T-cell (primary cell): Measurements from ENCODE around the gene GFRAL. TPM values are rescaled to one million over a fixed set of nuclear protein-coding genes. Genes with fewer than 3 reads are reported as not detected.

ENCODE experiments used
- ATAC-seq, 4 experiments: fragments of 200-7000 bp in 3 of 4; fragments of 150-1000 bp in 1 of 4; cut with Tn5 transposase; replicated peaks in 1 of 4; 1 replicate in 3 of 4; 2 replicates in 1 of 4; pipeline ENCODE4 v1.10.0; 2021; ENCODE audit warnings: moderate library complexity in 3 of 4, mild to moderate bottlenecking in 2 of 4, moderate number of reproducible peaks in 1 of 4
- CTCF ChIA-PET, 2 donors: fragments of 300-600 bp; sonication (Branson Sonifier 250); formaldehyde crosslinking; loops; one replicate each; lab custom pipeline; 2022; ENCODE audit warnings: antibody characterized with exemption in 2 of 2; lab: Charles Lee
- POLR2A ChIA-PET, 2 donors: fragments of 300-600 bp; sonication (Branson Sonifier 250); formaldehyde crosslinking; loops; one replicate each; lab custom pipeline; 2022; ENCODE audit warnings: antibody characterized with exemption in 2 of 2; lab: Charles Lee
- DNase-seq, 35 experiments: peaks; one replicate each; pipeline versions ENCODE4 v3.0.0 to v3.0.0-alpha.2; 2013 to 2023
- H3K27ac ChIP-seq: one replicate; pipeline ENCODE4 v1.5.1; 2013; ENCODE audit warnings: low read length
- H3K27me3 ChIP-seq, 2 experiments: replicated peaks in 1 of 2; 1 replicate in 1 of 2; 2 replicates in 1 of 2; pipeline versions ENCODE4 v1.6.1 to v1.7.0; 2013; ENCODE audit warnings: low read length in 1 of 2, mixed read lengths in 1 of 2; ENCODE audit not compliant: control insufficient read depth in 2 of 2, insufficient read depth in 2 of 2; ENCODE audit errors: extremely low read depth in 1 of 2
- H3K36me3 ChIP-seq, 2 donors: 1 replicate in 1 of 2; 2 replicates in 1 of 2; pipeline versions ENCODE4 v1.6.1 to v1.7.0; 2013; ENCODE audit warnings: low read length in 1 of 2; ENCODE audit not compliant: control insufficient read depth in 2 of 2, insufficient read depth in 1 of 2; ENCODE audit errors: extremely low read depth in 1 of 2
- H3K4me1 ChIP-seq, 2 experiments: 1 replicate in 1 of 2; 2 replicates in 1 of 2; pipeline versions ENCODE4 v1.6.1 to v1.7.0; 2013; ENCODE audit warnings: low read length in 2 of 2, mixed read lengths in 1 of 2; ENCODE audit not compliant: insufficient read depth in 2 of 2, control insufficient read depth in 1 of 2; ENCODE audit errors: extremely low read depth in 1 of 2
- H3K4me3 ChIP-seq, 2 donors: 1 replicate in 1 of 2; 2 replicates in 1 of 2; pipeline versions ENCODE4 v1.5.1 to v1.7.0; 2013; ENCODE audit warnings: mild to moderate bottlenecking in 2 of 2, low read length in 1 of 2, moderate library complexity in 1 of 2; ENCODE audit not compliant: control insufficient read depth in 1 of 2; ENCODE audit errors: extremely low read depth in 1 of 2
- H3K9me3 ChIP-seq: 2 replicates; pipeline ENCODE4 v1.7.0; 2013
- H3K27ac Mint-ChIP-seq, 2 donors: one replicate each; pipeline ENCODE4 v1.8.0; 2020 to 2021; ENCODE audit warnings: mild to moderate bottlenecking in 2 of 2, mixed read lengths in 2 of 2
- H3K27me3 Mint-ChIP-seq, 2 donors: one replicate each; pipeline ENCODE4 v1.8.0; 2021 to 2022; ENCODE audit warnings: mixed read lengths in 2 of 2
- H3K36me3 Mint-ChIP-seq: one replicate; pipeline ENCODE4 v1.8.0; 2021; ENCODE audit warnings: mixed read lengths
- H3K4me1 Mint-ChIP-seq, 3 donors: one replicate each; pipeline ENCODE4 v1.8.0; 2020 to 2022; ENCODE audit warnings: mixed read lengths in 3 of 3, mild to moderate bottlenecking in 1 of 3
- H3K4me3 Mint-ChIP-seq, 3 donors: one replicate each; pipeline ENCODE4 v1.8.0; 2020 to 2022; ENCODE audit warnings: mild to moderate bottlenecking in 3 of 3, mixed read lengths in 3 of 3, moderate library complexity in 3 of 3
- H3K9me3 Mint-ChIP-seq, 3 donors: one replicate each; pipeline ENCODE4 v1.8.0; 2020 to 2022; ENCODE audit warnings: mixed read lengths in 3 of 3
- WGBS: methylation state at CpG from one replicate; pipeline ENCODE4 v1.1.5; 2013; ENCODE audit warnings: missing lambda C conversion rate; ENCODE audit not compliant: insufficient coverage; 5-methylcytosine and 5-hydroxymethylcytosine counted together
- total RNA-seq, 35 experiments: library from RNA in 6 of 35; stranded (reverse) in 6 of 35; fragments of 120-200 nt in 1 of 35; gene quantifications; one replicate each; pipeline versions ENCODE4 v1.2.1 to v1.2.4 and lab custom pipeline; 2013 to 2026

GFRAL gene
- total RNA-seq, 5 donors from 2014 or later (not counting 1 experiment from before 2014, with no cell fraction given): not detected

DNA sequence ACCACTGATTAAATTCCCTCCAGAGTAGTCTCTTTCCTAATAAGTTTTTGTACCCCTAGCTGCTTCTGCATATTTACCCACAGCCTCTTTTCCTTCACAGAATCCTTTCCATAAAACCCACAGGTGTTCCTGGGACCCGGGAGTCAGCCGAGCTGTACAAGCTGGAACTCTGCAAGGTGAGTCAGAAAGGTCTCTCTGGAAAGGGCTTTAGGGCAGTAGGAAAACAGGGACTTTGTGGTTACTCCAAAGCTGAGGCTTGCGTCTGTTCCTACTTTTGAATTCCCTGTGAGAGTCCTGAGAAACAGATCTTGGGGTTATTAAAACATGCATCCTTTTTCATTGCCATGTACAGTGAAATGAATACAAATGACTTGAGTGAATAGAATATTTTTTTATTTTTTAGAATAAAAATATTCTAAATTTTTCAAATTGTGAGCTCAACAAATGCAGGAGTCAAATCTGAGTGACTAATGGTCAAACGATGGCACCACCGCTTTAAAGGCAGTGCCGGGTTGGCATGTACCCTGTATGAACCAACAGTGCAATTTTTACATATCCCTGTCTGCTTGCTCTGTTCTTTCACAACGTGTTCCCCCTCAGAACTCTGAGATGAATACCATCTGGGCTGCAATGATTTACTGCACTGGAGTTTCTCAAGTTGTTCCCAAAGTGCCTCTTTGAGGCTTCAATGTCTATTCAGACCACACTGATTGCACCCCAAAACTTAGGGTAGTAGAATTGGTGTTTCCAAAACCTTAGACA lies 78.4 kb downstream of the GFRAL start:
- DNase-seq (no peak), ATAC-seq (no peak)
- no peaks in the 10 kb centered on the region for H3K4me1 Mint-ChIP-seq
- no peaks in the 10 kb centered on the region for H3K36me3 Mint-ChIP-seq
- H3K27me3 ChIP-seq: no peaks in the 10 kb centered on the region
- no peak overlapping the region for H3K27ac ChIP-seq
- CTCF ChIA-PET: interaction anchor here in 1 of 2 donors (0.5 kb wide), 1 partner anchor 9 kb away, joined by 3 read pairs; no protein-coding TSS in a partner anchor
- POLR2A ChIA-PET: no interaction called here
- H3K4me3 ChIP-seq: no peak overlapping the region
- H3K9me3 ChIP-seq: no peaks in the 10 kb centered on the region
- no peak overlapping the region for H3K27ac Mint-ChIP-seq
- WGBS: 92% methylated on average over 3 of the region's 7 CpGs
- H3K4me3 Mint-ChIP-seq: no peak overlapping the region
- no peaks in the 10 kb centered on the region for H3K4me1 ChIP-seq
- no peaks in the 10 kb centered on the region for H3K27me3 Mint-ChIP-seq
- H3K36me3 ChIP-seq: no peaks in the 10 kb centered on the region
- H3K9me3 Mint-ChIP-seq: peaks cover 6 to 19% (median 8%) of the 10 kb centered on the region in 3 donors

DNA sequence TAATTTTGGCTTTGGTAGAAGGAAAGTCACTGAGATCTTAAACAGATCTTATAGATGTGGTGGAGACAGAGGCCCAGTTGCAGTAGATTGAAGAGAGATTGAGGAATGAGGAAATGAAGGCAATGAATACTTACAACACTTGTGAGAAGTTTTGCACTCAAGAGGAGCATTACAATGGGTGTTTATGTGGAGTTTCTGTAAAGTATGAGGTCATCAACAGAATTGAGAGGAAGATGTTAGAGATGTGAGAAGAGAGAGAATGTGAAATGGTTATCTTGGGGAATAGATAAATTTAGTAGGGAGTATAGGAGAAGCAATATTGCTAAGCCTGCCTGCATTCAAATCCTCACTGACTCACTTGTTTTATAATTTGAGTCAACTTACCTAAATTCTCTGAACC lies 83.4 kb downstream of the GFRAL start:
- Mint-ChIP-seq H3K4me1 (no peaks in the 10 kb centered on the region), H3K9me3 (peaks cover 11 to 36% (median 27%) of the 10 kb centered on the region in 3 donors), H3K36me3 (no peaks in the 10 kb centered on the region), H3K27ac (no peak overlapping the region), H3K4me3 (no peak overlapping the region), H3K27me3 (no peaks in the 10 kb centered on the region)
- H3K27ac ChIP-seq: no peak overlapping the region
- no peaks in the 10 kb centered on the region for H3K27me3 ChIP-seq
- ATAC-seq (no peak), DNase-seq (no peak)
- ChIA-PET CTCF (no interaction called here), POLR2A (no interaction called here)
- no peaks in the 10 kb centered on the region for H3K36me3 ChIP-seq
- no peak overlapping the region for H3K4me3 ChIP-seq
- H3K4me1 ChIP-seq: no peaks in the 10 kb centered on the region
- H3K9me3 ChIP-seq: no peaks in the 10 kb centered on the region

DNA sequence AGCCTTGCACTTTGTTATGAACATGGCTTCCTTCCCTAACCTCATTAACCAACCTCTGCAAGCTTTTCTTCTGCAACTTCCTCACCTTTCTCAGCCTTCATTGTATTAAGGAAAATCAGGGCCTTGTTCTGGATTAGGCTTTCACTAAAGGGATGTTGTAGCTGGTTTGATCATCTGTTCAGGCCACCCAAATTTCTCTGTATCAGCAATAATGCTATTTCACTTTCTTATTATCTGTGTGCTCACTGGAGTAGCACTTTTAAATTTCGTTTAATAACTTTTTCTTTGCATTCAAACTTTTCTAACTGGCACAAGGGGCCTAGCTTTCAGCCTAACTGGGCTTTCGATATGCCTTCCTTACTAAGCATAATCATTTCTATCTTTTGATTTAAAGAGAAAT lies 96.7 kb downstream of the GFRAL start:
- Mint-ChIP-seq H3K4me3 (no peak overlapping the region), H3K36me3 (no peaks in the 10 kb centered on the region), H3K9me3 (peaks cover 7 to 17% (median 11%) of the 10 kb centered on the region in 3 donors), H3K4me1 (no peaks in the 10 kb centered on the region), H3K27ac (no peak overlapping the region), H3K27me3 (no peaks in the 10 kb centered on the region)
- H3K4me3 ChIP-seq: no peak overlapping the region
- DNase-seq (no peak), ATAC-seq (no peak)
- CTCF ChIA-PET: no interaction called here
- 20% methylated on average over 1 of the region's 2 CpGs for WGBS
- no peaks in the 10 kb centered on the region for H3K4me1 ChIP-seq
- POLR2A ChIA-PET: interaction anchor here in 1 of 2 donors (0.6 kb wide), 1 partner anchor 1777 kb away, joined by 3 read pairs; no protein-coding TSS in a partner anchor
- no peaks in the 10 kb centered on the region for H3K27me3 ChIP-seq
- no peaks in the 10 kb centered on the region for H3K9me3 ChIP-seq
- H3K36me3 ChIP-seq: no peaks in the 10 kb centered on the region
- H3K27ac ChIP-seq: no peak overlapping the region

DNA sequence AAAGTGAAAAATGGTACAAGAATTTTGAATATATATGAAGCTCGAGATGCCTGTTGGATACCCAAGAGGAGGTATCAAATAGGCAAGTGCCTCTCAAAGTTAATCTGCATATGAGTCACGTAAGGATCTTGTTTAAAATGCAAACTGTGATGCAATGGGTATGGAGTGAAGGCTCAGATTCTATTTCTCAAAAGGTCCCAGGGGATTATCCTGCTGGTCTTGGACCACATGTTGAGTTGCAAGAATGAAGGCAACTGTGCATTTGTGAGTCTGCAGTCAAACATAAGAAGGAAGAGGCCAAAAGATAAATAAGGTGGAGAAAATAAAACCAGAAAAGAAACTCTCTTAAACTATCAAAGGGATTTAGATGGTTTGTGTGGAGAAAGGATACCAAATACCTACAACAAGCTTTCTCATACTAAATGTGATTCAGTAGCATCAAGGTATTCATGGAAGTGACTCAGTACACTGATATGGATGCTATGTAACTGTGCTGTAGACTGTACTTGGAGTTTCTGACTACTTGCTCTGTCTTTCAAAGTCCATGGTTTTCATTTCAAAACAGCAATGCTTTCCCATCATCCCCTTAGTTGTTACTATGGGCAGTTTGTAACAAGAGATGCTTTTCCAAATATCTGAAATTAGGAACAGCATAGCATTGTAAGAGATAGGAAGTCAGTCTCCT lies 106.3 kb downstream of the GFRAL start:
- Histone ChIP-seq H3K4me3 (no peak overlapping the region), H3K27me3 (no peaks in the 10 kb centered on the region), H3K27ac (no peak overlapping the region), H3K36me3 (no peaks in the 10 kb centered on the region), H3K4me1 (no peaks in the 10 kb centered on the region), H3K9me3 (no peaks in the 10 kb centered on the region)
- WGBS: 38% methylated on average over 2 of the region's 2 CpGs
- ChIA-PET CTCF (no interaction called here), POLR2A (interaction anchor here in 1 of 2 donors (0.7 kb wide), 1 partner anchor 1093 kb away, joined by 3 read pairs; no protein-coding TSS in a partner anchor)
- Mint-ChIP-seq H3K4me3 (no peak overlapping the region), H3K9me3 (peaks cover 0 to 14% (median 3%) of the 10 kb centered on the region in 3 donors), H3K36me3 (no peaks in the 10 kb centered on the region), H3K4me1 (no peaks in the 10 kb centered on the region), H3K27me3 (no peaks in the 10 kb centered on the region), H3K27ac (no peak overlapping the region)
- DNase-seq (no peak), ATAC-seq (no peak)

DNA sequence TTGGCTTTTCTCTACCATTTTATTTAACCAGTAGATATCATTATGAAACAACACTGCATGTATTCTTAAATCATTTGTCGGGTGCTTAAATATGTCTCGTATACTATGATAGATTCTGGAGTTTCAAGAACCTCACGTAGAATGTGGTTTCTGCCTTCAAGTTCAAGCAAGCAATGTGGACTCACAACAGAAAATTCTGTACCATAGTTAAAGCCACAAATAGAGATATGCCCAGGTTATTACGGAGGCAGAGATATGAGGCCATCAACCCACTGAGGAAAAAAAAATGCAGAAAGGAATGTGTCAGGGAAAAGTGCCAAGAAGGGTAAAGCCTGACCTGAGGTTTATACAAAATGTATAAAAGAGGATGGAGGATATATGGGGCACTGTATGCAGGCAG lies 109.9 kb downstream of the GFRAL start:
- Histone ChIP-seq H3K4me3 (no peak overlapping the region), H3K4me1 (no peaks in the 10 kb centered on the region), H3K27ac (no peak overlapping the region), H3K27me3 (no peaks in the 10 kb centered on the region), H3K9me3 (no peaks in the 10 kb centered on the region), H3K36me3 (no peaks in the 10 kb centered on the region)
- Mint-ChIP-seq H3K4me3 (no peak overlapping the region), H3K4me1 (no peaks in the 10 kb centered on the region), H3K36me3 (no peaks in the 10 kb centered on the region), H3K27ac (no peak overlapping the region), H3K9me3 (peaks cover 0 to 10% (median 4%) of the 10 kb centered on the region in 3 donors), H3K27me3 (no peaks in the 10 kb centered on the region)
- ChIA-PET POLR2A (no interaction called here), CTCF (no interaction called here)
- whole genome bisulfite sequencing: 89% methylated on average over 4 of the region's 4 CpGs
- no peak for DNase-seq
- no peak for ATAC-seq

DNA sequence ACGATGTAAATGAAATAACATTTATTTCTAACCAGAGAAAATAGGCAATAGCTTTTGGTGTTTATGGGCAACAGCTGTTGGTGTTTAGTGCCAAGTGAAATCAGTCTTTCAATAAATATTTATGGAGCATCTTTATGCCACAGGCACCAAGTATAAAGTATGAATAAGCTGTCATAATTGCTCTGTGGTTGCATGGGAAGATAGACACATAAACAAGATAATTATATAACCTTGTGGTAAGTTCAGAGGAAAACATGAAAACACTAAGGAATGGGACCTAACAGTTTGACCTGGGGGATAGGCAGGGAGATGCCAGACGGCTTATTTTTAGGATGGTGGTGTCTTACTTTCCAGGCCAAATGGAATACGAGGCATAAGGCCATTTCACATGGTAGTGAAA lies 110.9 kb downstream of the GFRAL start:
- H3K4me1 ChIP-seq: no peaks in the 10 kb centered on the region
- H3K27ac Mint-ChIP-seq: no peak overlapping the region
- CTCF ChIA-PET: interaction anchor here in 1 of 2 donors (0.6 kb wide), 1 partner anchor 13 kb away, joined by 3 read pairs; no protein-coding TSS in a partner anchor

More for the DNA sequence above, 110.9 kb downstream of the GFRAL start:
- peaks cover 0 to 8% (median 4%) of the 10 kb centered on the region in 3 donors for H3K9me3 Mint-ChIP-seq
- no peaks in the 10 kb centered on the region for H3K27me3 ChIP-seq
- no peak overlapping the region for H3K4me3 Mint-ChIP-seq
- POLR2A ChIA-PET: no interaction called here
- WGBS: 81% methylated on average over 2 of the region's 3 CpGs
- no peaks in the 10 kb centered on the region for H3K36me3 ChIP-seq
- no peak overlapping the region for H3K4me3 ChIP-seq
- no peaks in the 10 kb centered on the region for H3K36me3 Mint-ChIP-seq
- H3K27ac ChIP-seq: no peak overlapping the region
- DNase-seq (no peak), ATAC-seq (no peak)
- H3K27me3 Mint-ChIP-seq: no peaks in the 10 kb centered on the region
- no peaks in the 10 kb centered on the region for H3K9me3 ChIP-seq
- no peaks in the 10 kb centered on the region for H3K4me1 Mint-ChIP-seq
